ENCODE measurements around the gene TP53I3.

GRCh38 chr2:24125956-24126355 is 41.3 kb upstream of the TP53I3 start:
- TF ChIP-seq RAD21 (IDR thresholded peaks at IDR 0.05; ENCODE audit: low read depth) = no peak
- no peak for TF ChIP-seq TAF1 (IDR thresholded peaks at IDR 0.05; ENCODE audit: low read depth)
- no peak for TF ChIP-seq REST (IDR thresholded peaks at IDR 0.05; ENCODE audit: low read depth)
- TF ChIP-seq EP300 (IDR thresholded peaks at IDR 0.05; ENCODE audit: borderline replicate concordance) = no peak
- TF ChIP-seq YY1 (IDR thresholded peaks at IDR 0.05; ENCODE audit: low read depth) = no peak
- no peak for TF ChIP-seq CREB1 (IDR thresholded peaks at IDR 0.05; ENCODE audit: low read depth)
- TF ChIP-seq NFIC (IDR thresholded peaks at IDR 0.05) = no peak

All from Ishikawa (cell line).